ENCODE data around the gene TBX21. TPM values are rescaled to one million over a fixed set of nuclear protein-coding genes. Genes with fewer than 3 reads are reported as not detected.
A peak's percentile ranks its signal among the peaks of the same experiment; 100 is the strongest.

Gene TBX21
- total and polyA plus RNA-seq, 4 donors: 0.53 to 2.0 (median 0.80) TPM

DNA sequence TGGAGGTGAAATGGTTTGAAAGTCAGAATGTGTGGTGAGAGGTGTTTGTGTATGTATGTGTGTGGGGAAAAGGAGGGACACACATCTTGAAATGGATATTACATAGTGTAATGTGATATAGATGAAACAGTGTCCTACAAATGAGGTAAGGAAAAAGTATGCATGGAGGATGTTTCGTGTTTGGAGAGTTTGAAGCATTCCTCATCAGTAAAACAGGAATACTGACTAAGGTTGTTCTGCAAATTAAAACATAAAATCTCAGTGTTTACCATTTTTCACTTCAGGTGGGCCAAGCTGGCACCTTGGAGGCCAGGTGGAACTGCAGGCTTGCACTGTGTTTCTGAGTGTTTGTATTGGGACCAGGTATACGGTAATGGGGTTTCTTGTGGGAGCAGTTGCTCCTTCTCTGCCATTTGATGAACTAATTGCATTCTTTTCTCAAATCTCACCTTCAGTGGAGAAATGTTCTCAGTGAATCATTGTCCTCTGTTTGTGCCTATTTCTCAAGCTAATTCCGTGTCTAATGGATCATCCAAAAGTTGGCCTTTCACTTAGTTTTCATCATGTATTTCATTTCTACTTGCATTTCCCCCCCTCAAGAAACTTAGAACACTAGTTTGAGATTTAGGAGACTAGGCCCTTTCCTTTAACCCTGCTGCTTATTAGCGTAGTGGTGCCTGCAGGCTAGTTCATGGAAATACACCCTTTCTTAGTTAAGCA is 47.3 kb upstream of the TBX21 start:
- no peaks in the 10 kb centered on the region for H3K27me3 ChIP-seq (ENCODE audit: control insufficient read depth in 3 of 3, insufficient read depth in 3 of 3, low read length in 2 of 3)
- H3K4me3 ChIP-seq: no peak overlapping the region
- H3K27ac ChIP-seq (ENCODE audit: low read depth in 1 of 2, low read length in 1 of 2): no peak overlapping the region
- peaks cover 11 to 36% (median 16%) of the 10 kb centered on the region in 4 donors for H3K36me3 ChIP-seq (ENCODE audit: control insufficient read depth in 4 of 4, insufficient read depth in 4 of 4, low read length in 4 of 4)
- DNase-seq: no peak
- WGBS, 2 donors: 88% methylated on average over 4 of the region's 4 CpGs
- no peak for ATAC-seq (ENCODE audit: insufficient read depth, low FRiP score)
- no peaks in the 10 kb centered on the region for H3K9me3 ChIP-seq (ENCODE audit: control insufficient read depth in 4 of 4, insufficient read depth in 3 of 4, low read length in 3 of 4)
- H3K4me1 ChIP-seq (ENCODE audit: control insufficient read depth in 5 of 5, insufficient read depth in 5 of 5, low read length in 5 of 5): peaks cover 0 to 17% (median 3%) of the 10 kb centered on the region in 5 donors
- TF ChIP-seq, protein P1, sequence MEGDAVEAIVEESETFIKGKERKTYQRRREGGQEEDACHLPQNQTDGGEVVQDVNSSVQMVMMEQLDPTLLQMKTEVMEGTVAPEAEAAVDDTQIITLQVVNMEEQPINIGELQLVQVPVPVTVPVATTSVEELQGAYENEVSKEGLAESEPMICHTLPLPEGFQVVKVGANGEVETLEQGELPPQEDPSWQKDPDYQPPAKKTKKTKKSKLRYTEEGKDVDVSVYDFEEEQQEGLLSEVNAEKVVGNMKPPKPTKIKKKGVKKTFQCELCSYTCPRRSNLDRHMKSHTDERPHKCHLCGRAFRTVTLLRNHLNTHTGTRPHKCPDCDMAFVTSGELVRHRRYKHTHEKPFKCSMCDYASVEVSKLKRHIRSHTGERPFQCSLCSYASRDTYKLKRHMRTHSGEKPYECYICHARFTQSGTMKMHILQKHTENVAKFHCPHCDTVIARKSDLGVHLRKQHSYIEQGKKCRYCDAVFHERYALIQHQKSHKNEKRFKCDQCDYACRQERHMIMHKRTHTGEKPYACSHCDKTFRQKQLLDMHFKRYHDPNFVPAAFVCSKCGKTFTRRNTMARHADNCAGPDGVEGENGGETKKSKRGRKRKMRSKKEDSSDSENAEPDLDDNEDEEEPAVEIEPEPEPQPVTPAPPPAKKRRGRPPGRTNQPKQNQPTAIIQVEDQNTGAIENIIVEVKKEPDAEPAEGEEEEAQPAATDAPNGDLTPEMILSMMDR (IDR thresholded peaks at IDR 0.05; ENCODE audit: control extremely low read depth, extremely low read depth): no peak
- H3K9ac ChIP-seq (ENCODE audit: insufficient read depth in 1 of 2, low read length in 2 of 2): peak overlapping the region in 1 of 2 donors; percentile 13

DNA sequence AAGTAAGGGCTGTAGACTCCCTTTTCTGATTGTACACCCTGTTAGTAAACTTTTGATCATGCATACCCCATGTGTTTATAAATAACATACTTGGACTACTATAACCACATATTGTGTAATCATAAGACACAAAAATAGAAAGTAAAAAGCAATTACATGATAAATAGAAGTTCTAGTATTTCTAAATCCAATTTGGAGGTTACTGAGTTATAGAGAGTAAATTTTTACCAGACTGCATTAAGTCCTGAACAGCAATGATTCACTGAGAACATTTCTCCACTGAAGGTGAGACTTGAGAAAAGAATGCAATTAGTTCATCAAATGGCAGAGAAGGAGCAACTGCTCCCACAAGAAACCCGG is 46.8 kb upstream of the TBX21 start:
- no peak for ATAC-seq (ENCODE audit: insufficient read depth, low FRiP score)
- H3K4me1 ChIP-seq (ENCODE audit: control insufficient read depth in 5 of 5, insufficient read depth in 5 of 5, low read length in 5 of 5): peaks cover 0 to 17% (median 3%) of the 10 kb centered on the region in 5 donors
- H3K36me3 ChIP-seq (ENCODE audit: control insufficient read depth in 4 of 4, insufficient read depth in 4 of 4, low read length in 4 of 4): peaks cover 11 to 34% (median 15%) of the 10 kb centered on the region in 4 donors
- H3K9me3 ChIP-seq (ENCODE audit: control insufficient read depth in 4 of 4, insufficient read depth in 3 of 4, low read length in 3 of 4): no peaks in the 10 kb centered on the region
- peak in 1 of 3 donors; percentile 31 for DNase-seq
- peak overlapping the region in 1 of 2 donors; percentile 13 for H3K9ac ChIP-seq (ENCODE audit: insufficient read depth in 1 of 2, low read length in 2 of 2)
- H3K27ac ChIP-seq (ENCODE audit: low read depth in 1 of 2, low read length in 1 of 2): no peak overlapping the region
- no peaks in the 10 kb centered on the region for H3K27me3 ChIP-seq (ENCODE audit: control insufficient read depth in 3 of 3, insufficient read depth in 3 of 3, low read length in 2 of 3)
- TF ChIP-seq, protein P1 (IDR thresholded peaks at IDR 0.05; ENCODE audit: control extremely low read depth, extremely low read depth): no peak
- WGBS, 2 donors: 72 to 77% methylated on average over 1 of the region's 1 CpG
- no peak overlapping the region for H3K4me3 ChIP-seq

DNA sequence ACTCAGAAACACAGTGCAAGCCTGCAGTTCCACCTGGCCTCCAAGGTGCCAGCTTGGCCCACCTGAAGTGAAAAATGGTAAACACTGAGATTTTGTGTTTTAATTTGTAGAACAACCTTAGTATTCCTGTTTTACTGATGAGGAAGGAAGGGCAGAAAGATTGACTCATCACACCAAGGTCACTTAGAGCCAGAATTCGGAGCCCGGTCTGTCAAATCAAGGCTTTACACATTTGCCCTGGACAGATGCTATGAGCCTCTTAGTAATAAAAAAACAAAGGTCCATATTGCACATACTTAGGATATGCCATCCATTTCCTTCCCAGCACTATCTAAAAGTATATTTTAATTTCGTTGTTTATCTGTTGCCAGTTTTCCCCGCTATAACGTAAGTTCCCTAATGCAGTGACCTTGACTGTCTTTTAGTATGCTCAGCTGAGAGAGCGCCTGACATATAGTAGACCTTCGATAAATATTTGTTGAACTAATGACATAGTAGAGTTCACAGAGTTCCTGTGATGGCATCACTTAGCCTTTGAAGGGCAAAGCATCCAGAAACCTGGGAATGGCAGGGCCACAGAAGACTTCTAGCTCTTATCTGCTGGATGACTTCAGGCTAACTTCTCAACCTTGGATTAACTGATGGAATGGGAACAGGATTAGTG is 46.2 kb upstream of the TBX21 start:
- Histone ChIP-seq H3K9me3 (ENCODE audit: control insufficient read depth in 4 of 4, insufficient read depth in 3 of 4, low read length in 3 of 4) (no peaks in the 10 kb centered on the region), H3K27me3 (ENCODE audit: control insufficient read depth in 3 of 3, insufficient read depth in 3 of 3, low read length in 2 of 3) (no peaks in the 10 kb centered on the region), H3K4me1 (ENCODE audit: control insufficient read depth in 5 of 5, insufficient read depth in 5 of 5, low read length in 5 of 5) (peaks cover 0 to 17% (median 3%) of the 10 kb centered on the region in 5 donors), H3K27ac (ENCODE audit: low read depth in 1 of 2, low read length in 1 of 2) (no peak overlapping the region), H3K9ac (ENCODE audit: insufficient read depth in 1 of 2, low read length in 2 of 2) (no peak overlapping the region), H3K4me3 (no peak overlapping the region), H3K36me3 (ENCODE audit: control insufficient read depth in 4 of 4, insufficient read depth in 4 of 4, low read length in 4 of 4) (peaks cover 10 to 29% (median 15%) of the 10 kb centered on the region in 4 donors)
- no peak for ATAC-seq (ENCODE audit: insufficient read depth, low FRiP score)
- no peak for DNase-seq
- 74 to 78% methylated on average over 7 of the region's 7 CpGs for WGBS, 2 donors
- TF ChIP-seq, protein P1 (IDR thresholded peaks at IDR 0.05; ENCODE audit: control extremely low read depth, extremely low read depth): no peak
